GM12892 (cell line): ENCODE data around the gene THUMPD3.

ENCODE experiments used
- POLR2A ChIP-seq: IDR thresholded peaks from 2 replicates; pipeline ENCODE4 v1.6.1; 2011; ENCODE audit warnings: low read depth, low read length, control low read depth
- POLR2AphosphoS5 ChIP-seq: IDR thresholded peaks from 2 replicates; pipeline ENCODE4 v1.6.1; 2011; ENCODE audit warnings: low read depth, low read length, control low read depth
- TAF1 ChIP-seq: IDR thresholded peaks from 2 replicates; pipeline ENCODE4 v1.6.1; 2011; ENCODE audit warnings: low read depth, mild to moderate bottlenecking, control low read depth, low read length, borderline replicate concordance

- no peak for TF ChIP-seq POLR2A
- TF ChIP-seq POLR2AphosphoS5: no peak
- no peak for TF ChIP-seq TAF1
Observed at GRCh38 chr3:9414826-9415225, 52.0 kb downstream of the THUMPD3 start.
